PFSK-1 (cell line): Measurements from ENCODE around the gene GRAMD1C.

Source experiments
- FOXP2 ChIP-seq: optimal IDR thresholded peaks from 2 replicates; pipeline ENCODE3; 2011; ENCODE audit warnings: borderline replicate concordance, control low read depth, inconsistent platforms; ENCODE audit not compliant: insufficient read depth; ENCODE audit errors: extremely low read length, extremely low read depth
- POLR2AphosphoS5 ChIP-seq: IDR thresholded peaks from 2 replicates; pipeline ENCODE4 v1.6.1; 2012; ENCODE audit warnings: low read depth, mild to moderate bottlenecking, control low read depth, low read length, moderate library complexity
- REST ChIP-seq, 2 experiments: IDR thresholded peaks; 2 replicates each; pipeline versions ENCODE4 v1.6.1 to v1.8.0; 2011 to 2012; ENCODE audit warnings: low read depth in 2 of 2, low read length in 2 of 2, control low read depth in 1 of 2, inconsistent platforms in 1 of 2, mild to moderate bottlenecking in 1 of 2, moderate library complexity in 1 of 2; ENCODE audit not compliant: insufficient read depth in 1 of 2
- SIN3A ChIP-seq: IDR thresholded peaks from 2 replicates; pipeline ENCODE4 v1.6.1; 2012; ENCODE audit warnings: mild to moderate bottlenecking, low read length, moderate library complexity, borderline replicate concordance; ENCODE audit not compliant: insufficient read depth
- TAF1 ChIP-seq: IDR thresholded peaks from 2 replicates; pipeline ENCODE4 v1.6.1; 2012; ENCODE audit warnings: low read length, control low read depth, borderline replicate concordance; ENCODE audit not compliant: insufficient read depth

Gene GRAMD1C

DNA sequence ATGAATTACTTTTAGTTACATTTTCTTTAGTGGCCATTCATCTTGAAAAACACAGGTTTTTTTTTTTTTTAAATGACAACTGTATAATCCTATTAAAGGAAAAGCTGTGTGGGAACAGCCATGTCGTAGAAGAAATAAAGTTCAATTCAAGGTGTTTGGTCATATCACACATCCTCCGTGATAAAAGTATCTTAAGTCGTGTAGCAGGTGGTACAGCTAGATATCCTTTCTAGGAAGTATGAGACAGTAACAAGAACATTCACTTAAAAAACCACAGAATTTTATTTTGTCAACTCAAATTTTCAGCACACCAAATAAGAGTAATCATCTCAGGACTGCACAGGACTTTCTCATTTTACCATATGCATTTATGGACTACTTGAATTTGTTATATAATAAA lies 125.3 kb downstream of the GRAMD1C start:
- no peak for TF ChIP-seq SIN3A
- TF ChIP-seq TAF1 = no peak
- TF ChIP-seq REST (IDR thresholded peaks at IDR 0.05; ENCODE audit: insufficient read depth in 1 of 2, low read depth in 2 of 2, low read length in 2 of 2) = no peak
- TF ChIP-seq POLR2AphosphoS5 = no peak
- no peak for TF ChIP-seq FOXP2

DNA sequence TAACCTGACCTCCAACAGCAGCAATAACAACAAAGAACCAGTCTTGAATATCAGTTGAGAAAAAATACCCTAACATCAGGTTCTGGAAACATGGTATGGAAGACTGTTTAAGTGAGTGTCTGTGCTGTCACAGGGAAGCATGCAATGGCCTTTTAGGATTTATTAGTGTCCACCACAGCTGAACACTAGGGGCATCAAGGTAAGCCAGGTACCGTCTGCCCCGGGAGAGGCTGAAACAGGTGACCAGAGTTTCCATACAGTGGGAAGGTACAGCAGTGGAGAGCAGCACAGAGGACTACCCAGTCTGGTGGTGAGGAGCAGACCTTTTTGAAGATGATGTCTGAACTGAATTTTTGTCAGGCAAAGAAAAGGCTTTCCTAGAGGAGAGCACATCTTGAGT lies 127.6 kb downstream of the GRAMD1C start:
- no peak for TF ChIP-seq TAF1
- TF ChIP-seq POLR2AphosphoS5 = no peak
- no peak for TF ChIP-seq REST (IDR thresholded peaks at IDR 0.05; ENCODE audit: insufficient read depth in 1 of 2, low read depth in 2 of 2, low read length in 2 of 2)

GRCh38 chr3:113968986-113969385 lies 130.4 kb downstream of the GRAMD1C start:
- TF ChIP-seq POLR2AphosphoS5 = no peak
- TF ChIP-seq SIN3A = no peak

DNA sequence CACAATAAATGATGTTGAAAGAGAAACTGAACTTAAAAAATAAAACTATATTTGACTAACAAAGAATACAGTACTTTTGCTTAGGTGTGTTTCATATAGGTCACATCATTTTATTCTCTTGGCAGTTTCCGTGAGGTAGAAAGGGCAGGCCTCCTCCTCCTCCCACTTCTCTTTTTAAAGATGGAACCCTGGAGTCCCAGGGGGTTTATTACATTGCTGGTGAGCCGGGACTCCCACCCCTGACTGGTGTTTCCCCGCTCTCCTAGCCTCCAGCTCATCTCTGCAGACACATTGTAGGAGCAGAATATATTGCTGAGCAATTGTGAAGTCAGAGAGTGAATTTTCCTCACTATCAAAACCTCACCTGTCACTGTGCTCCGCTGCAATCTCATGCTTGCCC lies 139.2 kb downstream of the GRAMD1C start:
- TF ChIP-seq FOXP2 (no peak), POLR2AphosphoS5 (no peak), REST (IDR thresholded peaks at IDR 0.05; ENCODE audit: insufficient read depth in 1 of 2, low read depth in 2 of 2, low read length in 2 of 2) (no peak)

DNA sequence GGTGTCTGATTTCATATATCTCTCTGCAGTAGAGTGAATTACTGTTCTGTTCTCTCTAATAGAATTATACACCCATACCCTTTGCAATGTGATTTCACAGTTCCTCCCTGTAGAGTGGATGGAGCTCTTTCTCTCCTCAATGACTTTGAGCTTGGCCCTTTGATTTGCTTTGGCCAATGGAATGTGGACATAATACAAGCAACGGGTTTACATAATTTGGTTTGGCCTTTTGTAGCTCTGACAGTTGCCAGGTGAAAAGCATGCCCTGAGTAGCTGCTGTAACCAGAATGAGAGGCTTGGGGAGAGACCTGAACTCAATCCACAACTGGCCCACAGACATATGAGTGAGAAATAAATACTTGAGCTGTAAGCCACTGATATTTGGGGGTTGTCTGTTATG lies 141.3 kb downstream of the GRAMD1C start:
- TF ChIP-seq SIN3A = no peak
- TF ChIP-seq TAF1 = no peak
- TF ChIP-seq REST (IDR thresholded peaks at IDR 0.05; ENCODE audit: insufficient read depth in 1 of 2, low read depth in 2 of 2, low read length in 2 of 2) = no peak
- TF ChIP-seq POLR2AphosphoS5 = no peak

DNA sequence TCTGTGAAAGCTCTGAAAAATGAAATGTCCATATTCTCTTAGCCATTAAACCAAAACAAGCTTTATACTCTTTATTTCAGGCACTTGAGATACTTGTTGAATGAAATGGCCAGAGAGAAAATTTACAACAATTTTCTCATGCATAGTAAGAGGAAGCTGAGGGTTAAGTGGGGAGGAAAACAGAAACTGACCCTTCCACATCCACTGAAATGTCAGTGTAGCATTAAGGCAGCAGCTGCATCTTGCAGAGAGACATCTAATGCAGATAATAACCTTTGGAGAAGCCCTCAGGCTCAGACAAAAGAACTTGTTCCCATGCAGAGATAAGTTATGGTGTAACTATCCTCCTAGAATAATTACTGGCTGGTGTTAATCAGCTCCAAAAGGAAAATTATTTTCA lies 143.2 kb downstream of the GRAMD1C start:
- no peak for TF ChIP-seq POLR2AphosphoS5
